NCI-H82 (cell line): Measurements from ENCODE around the gene GNB1.

Experiments
- DNase-seq: peaks from one replicate; lab custom pipeline; 2025; lab: John Stamatoyannopoulos, UW

The GNB1 gene

DNA sequence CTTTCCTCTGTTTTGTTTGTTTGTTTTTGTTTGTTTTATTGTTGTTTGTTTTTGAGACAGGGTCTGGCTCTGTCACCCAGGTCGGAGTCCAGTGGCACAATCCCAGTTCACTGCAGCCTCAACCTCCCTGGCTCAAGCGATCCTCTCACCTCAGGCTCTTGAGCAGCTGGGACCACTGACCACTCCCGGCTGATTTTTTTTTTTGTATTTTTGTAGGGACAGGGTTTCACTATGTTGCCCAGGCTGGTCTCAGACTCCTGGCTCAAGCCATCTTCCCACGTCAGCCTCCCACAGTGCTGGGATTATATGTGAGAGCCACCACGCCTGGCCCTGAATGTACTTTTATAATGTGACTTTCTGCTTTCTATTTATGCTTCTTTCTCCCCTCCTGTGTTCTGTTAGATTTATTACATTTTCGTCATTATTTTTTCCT, 19.2 kb upstream of the GNB1 start:
- no peak for DNase-seq

DNA sequence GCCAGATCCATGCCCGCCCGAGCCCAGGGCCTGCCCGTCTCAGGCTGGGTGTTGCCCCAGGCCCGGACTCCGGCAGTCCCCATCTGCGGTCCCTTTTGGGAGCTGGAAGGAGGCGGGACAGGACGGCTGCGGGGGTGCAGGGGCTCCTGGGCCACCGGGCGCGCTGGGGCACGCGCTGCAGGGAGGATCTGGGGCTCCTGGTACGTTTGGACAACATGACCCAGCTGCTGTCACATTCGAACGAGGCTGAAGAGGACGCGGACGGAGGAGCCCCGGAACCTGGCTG, 17.6 kb upstream of the GNB1 start:
- DNase-seq, result no peak

DNA sequence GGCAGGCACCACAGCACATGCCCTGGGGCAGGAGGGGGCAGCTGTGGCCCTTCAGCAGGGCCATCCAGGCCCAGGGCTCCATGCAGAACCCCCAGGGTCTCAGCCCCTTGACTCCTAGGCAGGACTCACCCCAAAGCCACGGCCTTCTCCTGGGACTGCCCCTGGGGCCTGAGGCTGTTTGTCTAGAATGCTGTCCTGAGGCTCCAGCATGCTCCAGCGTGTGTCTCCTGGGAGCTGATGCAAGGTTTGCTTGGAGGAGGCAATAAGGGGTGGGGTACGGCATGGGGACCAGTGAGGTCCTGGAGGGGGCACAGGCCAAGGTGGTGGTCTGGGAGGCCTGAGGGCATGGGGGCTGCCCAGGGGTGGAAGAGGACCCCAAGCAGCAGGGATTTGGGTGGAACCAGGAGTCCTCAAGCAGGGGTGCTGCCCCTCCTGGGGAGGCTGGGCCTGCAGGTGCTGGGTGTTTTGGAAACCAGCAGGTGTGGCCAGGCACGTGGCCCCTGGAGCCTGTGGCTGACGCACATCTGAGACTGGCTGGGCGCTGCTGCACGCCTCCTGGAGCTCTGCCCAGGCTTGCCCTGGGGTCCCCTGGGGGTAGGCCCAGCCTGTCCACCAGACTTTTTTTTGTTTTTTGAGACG, 16.3 kb upstream of the GNB1 start:
- DNase-seq, result no peak

DNA sequence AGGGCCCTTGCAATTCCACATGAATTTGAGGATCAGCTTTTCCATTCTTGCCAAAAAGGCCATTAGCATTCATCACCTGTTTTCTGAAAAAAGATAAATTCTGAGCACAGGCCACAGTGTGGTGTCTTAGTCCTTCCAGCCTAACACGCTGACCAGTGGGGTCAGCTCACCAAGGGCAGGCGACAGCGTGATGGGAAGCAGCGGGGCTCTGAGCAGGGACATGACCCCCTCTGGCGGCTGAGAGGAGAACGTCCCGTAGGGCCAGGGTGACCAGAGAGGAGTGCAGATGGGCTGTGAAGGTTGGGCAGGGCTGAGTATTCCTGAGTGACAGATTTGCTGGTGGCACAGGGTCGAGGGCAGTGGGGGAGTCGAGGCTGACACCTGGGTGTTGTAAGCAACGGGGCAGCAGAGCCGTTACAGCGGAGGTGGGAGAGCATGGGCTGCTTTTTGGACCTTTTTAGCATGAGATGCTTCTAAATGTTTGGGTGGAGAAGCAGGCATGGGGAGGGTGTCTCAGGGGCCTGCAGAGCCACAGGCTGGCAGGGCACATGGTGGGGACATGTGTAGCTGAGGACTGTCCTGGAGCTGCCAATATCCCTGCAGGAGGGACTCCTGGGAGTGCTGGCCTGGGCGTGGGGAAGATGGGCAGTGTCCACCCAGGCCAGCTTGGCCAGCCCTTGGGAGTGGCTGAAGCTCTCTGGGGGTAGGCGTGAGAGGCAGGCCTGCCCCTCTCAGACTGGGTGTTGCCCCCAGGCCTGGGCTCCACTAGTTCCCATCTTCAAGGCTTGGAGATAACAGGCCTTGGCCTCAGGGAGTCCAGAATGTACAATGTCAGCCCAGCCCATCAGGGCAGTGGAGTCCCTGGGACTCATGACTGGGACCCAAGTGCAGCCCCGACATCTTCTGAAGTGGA, 15.6 kb upstream of the GNB1 start:
- DNase-seq, result peak; percentile 90

DNA sequence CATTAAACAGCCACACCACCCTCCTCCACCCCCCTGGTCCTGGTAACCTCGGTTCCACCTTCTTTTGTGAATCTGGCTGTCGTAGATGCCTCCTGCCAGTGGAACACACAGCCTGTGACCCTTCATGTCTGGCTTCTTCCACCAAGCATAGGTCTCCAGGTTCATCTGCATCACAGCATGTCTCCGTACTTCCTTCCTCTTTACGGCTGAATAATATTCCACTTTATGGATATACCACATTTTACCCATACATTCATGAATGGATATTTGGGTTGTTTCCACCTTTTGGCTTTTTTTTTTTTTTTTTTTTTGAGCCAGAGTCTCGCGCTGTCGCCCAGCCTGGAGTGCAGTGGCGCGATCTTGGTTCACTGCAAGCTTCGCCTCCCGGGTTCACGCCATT, 12.3 kb upstream of the GNB1 start:
- DNase-seq, result no peak

DNA sequence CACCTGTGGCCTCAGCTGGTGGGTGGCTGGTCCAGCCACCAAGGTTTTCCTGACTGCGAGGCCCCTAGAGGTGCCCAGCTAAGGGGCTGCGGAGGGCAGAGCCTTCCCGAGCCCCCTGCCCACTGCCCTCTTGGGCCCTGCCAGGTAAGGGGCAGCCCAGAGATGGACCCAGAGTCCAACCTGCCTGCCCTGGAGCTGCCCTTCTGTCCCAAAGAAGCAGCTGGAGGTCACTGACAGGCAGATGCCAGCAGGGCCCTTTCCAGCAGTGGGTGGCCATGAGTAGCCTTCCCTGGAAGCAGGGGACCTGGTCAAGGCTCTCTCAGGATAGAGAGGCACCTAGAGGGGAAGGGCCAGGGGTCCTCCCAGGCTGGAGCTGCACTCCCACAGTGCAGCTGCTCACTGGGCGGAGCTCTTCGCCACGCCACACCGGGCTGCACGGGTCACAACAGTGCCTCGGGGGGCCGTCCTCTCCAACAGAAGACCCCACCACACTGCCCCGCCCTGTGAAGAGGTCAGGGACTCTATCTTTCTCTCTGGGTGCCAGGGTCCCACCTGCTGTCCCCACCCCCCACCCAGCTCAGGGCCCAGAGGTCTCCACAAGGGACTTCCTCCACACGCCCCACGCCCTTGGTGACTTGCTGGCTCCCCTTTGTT, 10.9 kb upstream of the GNB1 start:
- no peak for DNase-seq

DNA sequence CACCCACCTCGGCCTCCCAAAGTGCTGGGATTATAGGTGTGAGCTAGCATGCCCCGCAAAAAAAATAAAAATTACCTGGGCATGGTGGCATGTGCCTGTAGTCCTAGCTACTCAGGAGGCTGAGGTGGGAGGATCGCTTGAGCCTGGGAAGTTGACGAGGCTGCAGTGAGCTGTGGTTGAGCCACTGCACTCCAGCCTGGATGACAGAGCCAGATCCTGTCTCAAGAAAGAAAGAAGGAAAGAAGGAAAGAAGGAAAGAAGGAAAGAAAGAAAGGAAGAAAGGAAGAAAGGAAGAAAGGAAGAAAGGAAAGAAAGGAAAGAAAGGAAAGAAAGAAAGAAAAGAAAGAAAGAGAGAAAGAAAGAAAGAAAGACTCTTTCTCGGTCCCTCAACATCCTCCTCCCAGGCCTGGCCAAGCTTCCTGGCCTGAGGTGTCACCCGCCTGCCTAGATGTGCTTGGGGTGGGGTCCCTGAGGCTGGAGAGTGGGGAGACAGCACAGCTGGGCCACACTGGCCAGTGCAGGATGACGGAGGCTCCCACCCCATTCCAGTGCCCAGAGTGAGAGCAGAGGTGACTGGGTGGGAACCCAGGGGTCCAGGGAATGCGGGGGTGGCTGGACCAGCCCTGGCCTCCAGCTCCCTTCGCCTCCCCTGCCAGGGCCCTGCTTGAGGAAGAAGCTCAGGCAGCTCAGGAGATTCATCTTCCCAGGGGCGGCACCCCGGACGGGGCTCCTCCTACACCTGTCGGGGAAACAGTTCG, 10.2 kb upstream of the GNB1 start:
- no peak for DNase-seq

DNA sequence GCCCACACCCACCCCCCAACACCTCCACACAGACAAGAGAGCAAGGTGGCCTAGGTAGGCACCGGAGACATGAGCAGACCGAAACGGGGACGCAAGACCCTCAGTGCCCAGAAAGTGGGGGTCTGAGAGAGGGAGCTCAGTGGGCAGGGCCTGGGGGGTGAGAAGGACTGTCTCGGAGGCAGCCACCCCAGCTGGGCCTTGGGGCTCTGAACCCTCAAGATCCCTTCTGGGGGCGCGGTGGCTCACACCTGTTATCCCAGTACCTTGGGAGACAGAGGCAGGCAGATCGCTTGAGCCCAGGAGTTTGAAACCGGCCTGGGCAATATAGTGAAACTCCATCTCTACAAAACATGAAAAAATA, 9.1 kb upstream of the GNB1 start:
- no peak for DNase-seq

DNA sequence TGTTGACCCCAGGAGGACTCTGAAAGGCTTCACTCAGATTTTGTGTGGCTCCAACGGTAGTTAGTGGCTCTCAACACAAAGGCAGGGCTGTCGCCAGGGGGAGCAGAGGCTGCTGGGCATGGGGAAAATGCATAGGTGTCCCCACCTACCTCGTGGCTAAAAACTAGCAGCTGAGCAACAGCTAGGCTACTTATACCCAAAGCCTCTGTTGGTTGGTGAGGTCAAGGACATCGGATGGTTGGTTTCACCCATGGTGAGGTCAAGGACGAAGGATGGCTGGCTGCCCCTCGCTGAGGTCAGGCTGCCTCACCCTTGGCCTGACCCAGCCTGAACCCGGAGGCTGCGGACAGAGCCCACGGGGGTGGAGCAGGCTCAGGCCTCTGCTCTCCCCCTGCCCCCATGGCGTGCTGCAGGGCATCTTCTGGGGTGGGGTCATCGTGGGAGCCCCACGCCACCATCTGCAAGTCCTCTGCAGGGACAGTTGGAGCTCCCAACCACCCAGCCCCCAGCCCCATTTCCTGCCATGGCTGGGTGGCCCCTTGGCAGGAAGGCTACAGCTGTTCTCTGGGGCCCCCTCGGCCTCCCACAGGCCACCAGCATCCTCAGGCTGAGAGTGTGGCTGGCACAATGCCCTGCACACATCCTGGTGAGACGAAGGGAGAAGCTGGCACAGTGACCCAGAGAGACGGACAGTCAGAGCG, 8.5 kb upstream of the GNB1 start:
- DNase-seq, result peak; percentile 43

DNA sequence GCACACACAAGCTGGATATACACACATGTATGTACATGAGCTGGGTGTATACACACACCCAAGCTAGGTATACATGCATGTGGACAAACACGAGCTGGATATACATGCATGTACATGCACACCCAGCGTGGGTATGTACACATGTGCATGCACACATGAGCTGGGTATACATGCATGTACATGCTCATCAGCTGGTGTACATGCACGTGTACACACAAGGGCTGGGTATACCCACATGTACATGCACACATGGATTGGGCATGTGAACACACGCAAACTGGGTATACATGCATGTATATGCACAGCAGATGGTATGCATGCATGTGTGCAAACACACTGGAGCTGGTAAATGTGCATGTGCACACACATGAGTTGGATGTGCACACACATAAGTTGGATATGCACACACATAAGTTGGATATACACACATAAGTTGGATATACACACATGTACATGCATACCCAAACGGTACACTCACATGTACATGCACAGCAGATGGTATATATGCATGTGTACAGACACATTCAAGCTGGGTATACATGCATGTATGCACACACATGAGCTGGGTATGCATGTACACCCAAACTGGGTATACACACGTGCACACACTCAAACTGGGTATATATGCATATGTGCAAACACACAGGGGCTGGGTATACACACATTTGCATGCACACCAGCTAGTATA, 7.5 kb upstream of the GNB1 start:
- no peak for DNase-seq

DNA sequence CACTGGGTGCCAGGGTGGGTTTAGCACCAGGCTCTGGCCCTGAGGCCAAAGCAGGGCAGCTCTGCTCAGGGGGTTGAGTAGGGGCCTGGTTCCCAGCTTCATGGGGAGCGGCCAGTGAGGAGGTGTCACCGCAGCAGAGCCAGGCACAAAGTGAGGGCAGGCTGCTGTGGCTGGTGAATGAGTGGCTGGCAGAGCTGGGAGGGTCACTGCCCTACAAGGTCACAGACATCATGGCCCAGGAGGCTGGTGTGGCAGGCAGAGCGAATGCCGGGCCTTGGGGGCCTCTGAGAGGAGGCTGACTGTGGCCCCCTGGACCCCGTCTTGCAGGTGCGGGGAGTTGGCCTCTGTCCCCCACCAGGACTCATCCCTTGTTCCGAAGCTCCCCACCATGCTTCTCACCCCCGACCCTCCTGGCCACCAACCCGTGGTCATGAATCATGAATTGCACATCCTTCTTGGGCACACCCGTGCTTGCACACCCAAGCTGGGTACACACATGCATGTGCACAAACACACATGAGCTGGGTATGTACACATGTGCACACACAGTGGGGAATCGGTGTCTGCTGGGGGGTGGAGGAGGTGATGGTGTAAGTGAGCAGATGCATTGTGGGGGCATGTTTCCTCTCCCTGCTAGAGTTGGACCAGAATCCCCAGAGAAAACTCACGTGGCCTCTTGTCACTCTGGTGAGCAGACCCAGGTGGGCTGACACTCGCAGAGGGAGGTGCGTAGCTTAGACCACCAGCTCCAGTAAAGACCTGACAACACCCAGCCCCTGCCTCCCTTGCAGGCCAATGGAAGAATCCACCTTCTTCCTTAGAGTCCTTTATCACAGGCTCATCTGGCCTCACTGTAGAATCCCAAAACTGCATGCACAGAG, 4.8 kb upstream of the GNB1 start:
- no peak for DNase-seq

DNA sequence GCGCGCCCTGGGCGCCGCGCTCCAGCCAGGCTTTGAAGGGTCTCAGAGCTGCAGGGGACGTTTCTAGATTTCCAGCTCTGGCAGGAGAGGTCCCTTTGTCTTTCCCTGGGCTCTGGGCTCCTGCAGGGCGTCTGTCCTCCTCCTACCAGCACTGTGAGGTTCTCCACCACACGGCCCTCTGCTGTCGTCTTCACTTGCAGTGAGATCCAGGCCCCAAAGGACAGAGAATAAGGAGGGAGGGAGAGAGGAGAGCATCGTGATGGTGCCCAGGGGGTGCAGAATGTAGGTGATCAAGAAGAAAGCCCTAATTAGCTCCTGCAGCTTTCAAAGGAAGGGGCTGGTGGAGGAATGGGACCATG, 4.2 kb upstream of the GNB1 start:
- no peak for DNase-seq

DNA sequence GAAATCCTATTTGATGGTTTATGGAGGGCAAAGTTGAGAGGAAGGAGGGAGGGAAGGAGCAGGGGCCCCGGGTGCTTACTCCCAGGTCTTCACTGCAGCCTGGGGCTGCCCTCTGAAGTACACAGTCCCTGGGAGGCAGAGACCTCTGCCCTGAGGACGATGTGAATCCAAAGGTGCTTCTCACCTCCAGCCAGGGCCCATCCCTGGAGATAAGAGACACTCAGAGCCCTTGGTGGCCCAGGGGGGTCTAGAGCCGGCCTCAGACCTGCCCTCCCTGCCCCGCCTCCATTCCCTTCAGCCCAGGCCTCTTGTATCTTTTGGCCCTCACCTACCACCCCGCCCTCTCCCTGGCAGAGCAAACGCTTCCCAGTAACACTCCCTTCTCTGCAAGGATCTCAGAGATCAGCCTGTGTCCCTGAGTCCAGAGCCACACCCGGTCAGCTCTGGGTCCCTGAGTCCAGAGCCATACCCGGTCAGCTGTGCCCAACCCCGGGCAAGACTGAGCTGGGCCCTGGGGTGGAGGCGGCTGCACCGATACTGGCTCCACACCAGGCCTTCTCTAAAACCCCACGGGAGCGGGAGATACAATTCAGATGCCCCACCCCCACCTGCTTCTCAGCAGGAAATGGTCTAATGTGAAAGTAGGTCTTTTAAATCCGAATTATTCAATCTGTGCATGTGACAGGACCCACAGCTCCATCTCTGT, 3.6 kb upstream of the GNB1 start:
- no peak for DNase-seq

DNA sequence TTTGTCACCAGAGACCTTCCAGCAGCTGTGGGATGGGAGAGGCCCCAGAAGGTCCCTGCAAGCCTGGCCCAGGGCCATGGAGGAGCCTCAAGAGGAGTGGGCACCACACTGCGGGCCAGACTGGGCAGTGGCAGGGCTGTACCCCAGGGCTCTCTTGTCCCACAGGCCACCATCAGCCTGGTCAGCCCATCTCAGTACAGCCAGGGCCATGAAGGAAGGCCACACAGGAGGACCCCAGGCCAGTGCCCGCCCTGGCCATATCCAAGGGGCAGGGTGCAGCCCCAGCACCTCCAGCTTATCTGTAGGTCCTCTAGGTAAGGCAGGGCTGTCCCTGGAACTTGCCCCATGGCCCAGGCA, 3.1 kb upstream of the GNB1 start:
- DNase-seq, result no peak

DNA sequence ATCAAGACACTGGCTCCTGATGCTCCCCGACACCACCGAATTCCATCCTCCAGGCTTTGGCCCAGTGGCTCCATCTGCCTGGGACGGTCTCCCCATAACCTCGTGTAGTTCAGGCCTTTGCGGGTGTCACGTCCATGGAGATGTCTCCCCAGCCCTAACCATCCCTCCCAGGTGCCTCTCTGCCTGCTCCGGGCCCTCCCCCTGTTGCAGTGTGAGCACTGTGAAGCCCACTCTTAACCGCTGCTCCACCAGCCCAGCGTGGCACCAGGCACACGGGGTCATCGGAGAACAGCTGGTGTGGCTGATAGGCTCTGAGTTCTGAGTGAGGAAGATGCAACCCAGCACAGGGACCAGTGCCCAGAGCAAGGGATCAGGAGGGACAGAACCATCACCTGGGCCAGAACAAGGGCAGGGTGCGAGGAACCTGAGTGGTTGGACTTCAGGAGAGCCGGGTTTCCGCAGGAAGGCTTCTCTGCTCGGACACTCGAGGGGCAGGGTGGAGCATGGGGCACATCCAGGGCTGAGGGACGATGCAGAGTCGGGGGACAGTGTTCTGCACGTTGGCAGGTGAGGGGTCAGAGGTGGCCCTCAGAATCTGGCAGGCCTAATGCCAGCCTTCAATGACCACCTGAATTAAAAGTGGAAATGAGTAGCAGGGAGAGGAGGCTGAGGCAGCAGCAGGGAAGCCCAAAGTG, 2.6 kb upstream of the GNB1 start:
- no peak for DNase-seq

DNA sequence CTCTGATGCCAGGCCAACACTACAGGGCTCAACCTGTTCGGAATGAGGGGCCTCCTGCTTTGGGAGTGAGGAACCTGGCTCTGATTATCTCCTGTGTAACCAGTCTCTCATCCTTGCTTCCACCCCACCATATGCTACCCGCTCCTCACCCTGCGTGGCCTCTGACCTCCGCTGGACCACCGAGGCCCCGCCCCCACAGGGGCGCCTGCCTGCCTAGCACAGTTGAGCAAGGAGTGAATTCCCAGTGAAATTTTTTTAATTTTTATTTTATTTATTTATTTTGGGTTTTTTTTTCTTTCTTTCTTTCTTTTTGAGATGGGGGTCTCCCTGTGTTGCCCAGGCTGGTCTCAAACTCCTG, 1.9 kb upstream of the GNB1 start:
- no peak for DNase-seq

DNA sequence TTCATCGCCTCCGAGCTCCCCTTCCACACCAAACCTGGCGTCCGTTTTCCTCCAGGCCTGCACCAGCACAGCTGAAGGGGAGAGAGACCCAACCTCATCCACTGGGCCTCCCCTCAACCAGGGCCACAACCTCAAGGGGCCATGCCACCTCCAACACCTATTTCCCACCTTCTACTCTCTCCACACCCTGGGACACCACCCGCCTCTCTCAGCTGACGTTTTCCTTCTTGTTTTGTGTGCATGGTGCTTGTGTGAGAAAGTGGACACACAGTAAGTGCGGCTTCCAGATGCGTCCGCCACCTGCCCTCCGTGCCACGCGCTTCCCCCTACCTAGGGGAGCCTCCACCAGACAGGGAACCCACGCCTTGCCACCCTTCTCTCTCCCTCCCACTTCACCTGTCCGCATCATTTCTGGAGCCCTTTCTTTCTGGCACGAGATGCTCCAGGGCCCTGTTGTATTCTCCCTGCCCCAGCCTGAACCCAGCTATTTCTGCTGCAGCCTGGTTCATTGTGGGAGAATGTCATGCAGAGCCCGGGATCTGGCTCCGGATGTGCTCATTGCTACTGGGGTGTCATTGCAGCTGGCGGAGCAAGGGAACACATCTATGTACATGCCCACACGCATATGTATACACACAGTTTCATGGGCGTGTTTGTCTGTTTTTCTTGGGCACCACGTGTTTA, 1.3 kb upstream of the GNB1 start:
- no peak for DNase-seq

DNA sequence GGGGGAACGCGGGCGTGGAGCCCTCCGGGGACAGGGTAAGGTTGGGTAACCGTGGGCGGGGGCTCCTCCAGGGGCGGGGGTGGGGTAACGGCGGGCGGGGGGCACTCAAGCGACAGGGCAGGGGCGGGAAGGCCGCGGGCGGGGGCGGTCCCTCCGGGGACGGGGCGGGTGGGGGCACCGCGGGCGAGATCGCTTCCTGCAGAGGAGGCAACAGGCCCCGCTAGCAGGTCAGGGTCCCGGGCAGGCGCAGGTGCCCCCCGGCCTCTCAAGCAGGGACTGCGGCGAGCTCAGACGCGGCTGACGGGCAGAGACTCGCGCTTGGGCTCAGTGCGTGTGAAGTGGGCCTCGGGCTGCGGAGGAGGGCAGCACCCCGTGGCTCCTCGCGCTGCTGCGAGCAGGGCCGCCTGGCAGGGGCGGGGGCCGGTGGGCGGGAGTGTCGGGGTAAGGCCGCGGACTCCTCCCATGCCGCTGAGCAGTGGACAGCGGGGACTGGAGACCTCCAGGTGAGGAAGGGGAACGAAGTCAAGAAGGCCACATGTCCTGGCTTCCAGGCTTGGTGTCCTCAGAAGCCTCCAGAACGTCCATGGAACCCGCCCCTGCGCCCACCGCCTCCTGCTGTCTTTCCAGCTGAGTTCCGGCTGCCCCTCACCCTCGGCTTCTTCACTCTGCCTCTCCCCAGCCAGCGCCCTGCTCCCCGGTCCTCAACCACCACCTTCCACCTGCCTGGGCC, 627 bp upstream of the GNB1 start:
- DNase-seq, result peak; percentile 82
